HEK293 (cell line): ENCODE data around the gene ZNF606.

Experiments used
- CTCF ChIA-PET: fragments of 350-600 bp; formaldehyde crosslinking; extraction: SDS; loops from one replicate; lab custom pipeline; 2021; ENCODE audit warnings: antibody characterized with exemption; lab: Yijun Ruan, JAX
- POLR2A ChIA-PET: fragments of 300-600 bp; formaldehyde crosslinking; extraction: SDS; loops from one replicate; lab custom pipeline; 2020; ENCODE audit warnings: antibody characterized with exemption, inconsistent platforms; lab: Yijun Ruan, JAX
- H3K27ac ChIP-seq: fragments of 200-500 bp; sonication (Bioruptor generic); 2 replicates; pipeline ENCODE4 v1.5.1; 2014; ENCODE audit warnings: low read depth, low read length, control low read depth, inconsistent platforms; ENCODE audit errors: extremely low read depth
- H3K36me3 ChIP-seq, 2 experiments: fragments of 200-500 bp in 1 of 2; sonication (Bioruptor generic) in 1 of 2; 1 replicate in 1 of 2; 2 replicates in 1 of 2; pipeline ENCODE4 v1.5.1; 2014 to 2017; ENCODE audit warnings: inconsistent platforms in 2 of 2, low read length in 2 of 2; ENCODE audit not compliant: control insufficient read depth in 2 of 2, insufficient read depth in 1 of 2
- H3K4me1 ChIP-seq: fragments of 200-500 bp; sonication (Bioruptor generic); 2 replicates; pipeline ENCODE4 v1.5.1; 2014; ENCODE audit warnings: mild to moderate bottlenecking, low read length, inconsistent platforms; ENCODE audit not compliant: control insufficient read depth, insufficient read depth
- H3K4me3 ChIP-seq: 2 replicates; pipeline ENCODE4 v1.5.1; 2011; ENCODE audit warnings: low read depth, mild to moderate bottlenecking, control low read depth, low read length, moderate library complexity
- H3K9me3 ChIP-seq: fragments of 200-500 bp; sonication (Bioruptor generic); 2 replicates; pipeline ENCODE4 v1.5.1; 2014; ENCODE audit warnings: low read depth, low read length, inconsistent platforms; ENCODE audit not compliant: control insufficient read depth, insufficient read depth
- GLI4 ChIP-seq: fragments of 450-650 bp; formaldehyde crosslinking; IDR thresholded peaks from 2 replicates; pipeline ENCODE4 v1.5.1; 2016; ENCODE audit warnings: missing biosample characterization, missing genetic modification characterization
- KLF10 ChIP-seq: fragments of 450-650 bp; IDR thresholded peaks from 2 replicates; pipeline ENCODE4 v1.5.1; 2018; ENCODE audit warnings: missing biosample characterization, mild to moderate bottlenecking, missing genetic modification characterization
- MYNN ChIP-seq: fragments of 450-650 bp; formaldehyde crosslinking; IDR thresholded peaks from 2 replicates; pipeline ENCODE4 v1.5.1; 2016; ENCODE audit warnings: missing biosample characterization, missing genetic modification characterization, borderline replicate concordance
- YY1 ChIP-seq: fragments of 450-650 bp; formaldehyde crosslinking; IDR thresholded peaks from 2 replicates; pipeline ENCODE4 v1.5.1; 2018; ENCODE audit warnings: missing biosample characterization, missing genetic modification characterization
- ZNF112 ChIP-seq: fragments of 450-650 bp; formaldehyde crosslinking; IDR thresholded peaks from 2 replicates; pipeline ENCODE4 v1.5.0; 2017; ENCODE audit warnings: missing biosample characterization, missing genetic modification characterization
- ZNF221 ChIP-seq: fragments of 450-650 bp; formaldehyde crosslinking; IDR thresholded peaks from 2 replicates; pipeline ENCODE4 v1.5.1; 2017; ENCODE audit warnings: missing biosample characterization, missing genetic modification characterization, borderline replicate concordance
- ZNF24 ChIP-seq: fragments of 450-650 bp; formaldehyde crosslinking; IDR thresholded peaks from 2 replicates; pipeline ENCODE4 v1.5.1; 2016; ENCODE audit warnings: missing biosample characterization, missing genetic modification characterization
- ZNF426 ChIP-seq: fragments of 450-650 bp; formaldehyde crosslinking; IDR thresholded peaks from 2 replicates; pipeline ENCODE4 v1.5.1; 2017; ENCODE audit warnings: missing biosample characterization, missing genetic modification characterization, mild to moderate bottlenecking, inconsistent platforms, moderate library complexity
- ZNF433 ChIP-seq: fragments of 450-650 bp; formaldehyde crosslinking; IDR thresholded peaks from 2 replicates; pipeline ENCODE4 v1.5.1; 2016; ENCODE audit warnings: missing biosample characterization, missing genetic modification characterization, low read depth
- ZNF510 ChIP-seq: fragments of 450-650 bp; formaldehyde crosslinking; IDR thresholded peaks from 2 replicates; pipeline ENCODE4 v1.5.1; 2018; ENCODE audit warnings: mild to moderate bottlenecking, missing genetic modification characterization, missing biosample characterization; ENCODE audit not compliant: insufficient replicate concordance
- ZNF548 ChIP-seq: fragments of 450-650 bp; formaldehyde crosslinking; IDR thresholded peaks from 2 replicates; pipeline ENCODE4 v1.5.1; 2016; ENCODE audit warnings: missing biosample characterization, missing genetic modification characterization
- TF ChIP-seq, protein P1 (sequence below): fragments of 450-650 bp; formaldehyde crosslinking; IDR thresholded peaks from 2 replicates; pipeline ENCODE4 v1.5.1; 2017; ENCODE audit warnings: missing biosample characterization, missing genetic modification characterization
- TF ChIP-seq, protein P2 (sequence below): fragments of 450-650 bp; formaldehyde crosslinking; IDR thresholded peaks from 2 replicates; pipeline ENCODE4 v1.5.1; 2016; ENCODE audit warnings: missing biosample characterization, missing genetic modification characterization
- TF ChIP-seq, protein P3 (sequence below): fragments of 450-650 bp; formaldehyde crosslinking; IDR thresholded peaks from 2 replicates; pipeline ENCODE4 v1.5.1; 2016; ENCODE audit warnings: missing biosample characterization, missing genetic modification characterization
- TF ChIP-seq, protein P4 (sequence below): fragments of 450-650 bp; formaldehyde crosslinking; conservative IDR thresholded peaks from 2 replicates; pipeline ENCODE4 v1.5.1; 2016; ENCODE audit warnings: low read depth, missing biosample characterization, missing genetic modification characterization
- TF ChIP-seq, protein P5 (sequence below): fragments of 450-650 bp; formaldehyde crosslinking; IDR thresholded peaks from 2 replicates; pipeline ENCODE4 v1.5.1; 2016; ENCODE audit warnings: missing biosample characterization, missing genetic modification characterization

ZNF606 gene

DNA sequence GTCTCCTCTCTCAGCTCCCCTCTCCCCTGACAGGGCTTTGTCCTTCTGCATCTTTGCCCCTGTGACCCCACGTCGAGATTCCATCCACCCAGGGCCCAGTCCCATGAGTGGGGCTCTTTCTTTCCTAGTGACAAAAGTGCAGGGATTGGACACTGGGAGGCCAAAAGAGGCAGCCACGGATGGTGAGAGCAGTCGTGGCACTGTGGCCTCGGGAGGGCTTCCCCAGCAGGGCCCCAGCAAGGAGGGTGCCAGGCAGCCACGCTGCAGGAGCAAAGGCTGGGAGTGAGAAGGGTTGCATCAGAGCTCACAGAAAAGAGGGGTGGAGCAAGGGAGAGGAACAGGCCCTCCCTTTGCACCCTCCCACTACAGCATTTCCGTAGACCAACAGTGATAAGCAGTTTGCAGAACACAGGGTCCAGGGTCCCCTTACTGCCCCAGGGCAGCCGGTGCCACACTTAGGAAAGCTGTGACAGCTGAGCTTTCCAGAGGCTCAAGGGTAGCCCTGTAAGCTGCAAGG, 36.1 kb upstream of the ZNF606 start:
- Histone ChIP-seq H3K4me1 (no peaks in the 10 kb centered on the region), H3K36me3 (no peaks in the 10 kb centered on the region), H3K9me3 (no peaks in the 10 kb centered on the region), H3K27ac (no peak overlapping the region), H3K4me3 (no peak overlapping the region)
- CTCF ChIA-PET = no interaction called here
- TF ChIP-seq, protein P1, sequence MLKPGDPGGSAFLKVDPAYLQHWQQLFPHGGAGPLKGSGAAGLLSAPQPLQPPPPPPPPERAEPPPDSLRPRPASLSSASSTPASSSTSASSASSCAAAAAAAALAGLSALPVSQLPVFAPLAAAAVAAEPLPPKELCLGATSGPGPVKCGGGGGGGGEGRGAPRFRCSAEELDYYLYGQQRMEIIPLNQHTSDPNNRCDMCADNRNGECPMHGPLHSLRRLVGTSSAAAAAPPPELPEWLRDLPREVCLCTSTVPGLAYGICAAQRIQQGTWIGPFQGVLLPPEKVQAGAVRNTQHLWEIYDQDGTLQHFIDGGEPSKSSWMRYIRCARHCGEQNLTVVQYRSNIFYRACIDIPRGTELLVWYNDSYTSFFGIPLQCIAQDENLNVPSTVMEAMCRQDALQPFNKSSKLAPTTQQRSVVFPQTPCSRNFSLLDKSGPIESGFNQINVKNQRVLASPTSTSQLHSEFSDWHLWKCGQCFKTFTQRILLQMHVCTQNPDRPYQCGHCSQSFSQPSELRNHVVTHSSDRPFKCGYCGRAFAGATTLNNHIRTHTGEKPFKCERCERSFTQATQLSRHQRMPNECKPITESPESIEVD (tag by site-specific recombination) = no peak
- TF ChIP-seq ZNF510 (tag by site-specific recombination) (no peak), YY1 (tag by site-specific recombination) (no peak), ZNF548 (no peak), ZNF112 (tag by site-specific recombination) (no peak), GLI4 (tag by site-specific recombination) (no peak)
- TF ChIP-seq, protein P2, sequence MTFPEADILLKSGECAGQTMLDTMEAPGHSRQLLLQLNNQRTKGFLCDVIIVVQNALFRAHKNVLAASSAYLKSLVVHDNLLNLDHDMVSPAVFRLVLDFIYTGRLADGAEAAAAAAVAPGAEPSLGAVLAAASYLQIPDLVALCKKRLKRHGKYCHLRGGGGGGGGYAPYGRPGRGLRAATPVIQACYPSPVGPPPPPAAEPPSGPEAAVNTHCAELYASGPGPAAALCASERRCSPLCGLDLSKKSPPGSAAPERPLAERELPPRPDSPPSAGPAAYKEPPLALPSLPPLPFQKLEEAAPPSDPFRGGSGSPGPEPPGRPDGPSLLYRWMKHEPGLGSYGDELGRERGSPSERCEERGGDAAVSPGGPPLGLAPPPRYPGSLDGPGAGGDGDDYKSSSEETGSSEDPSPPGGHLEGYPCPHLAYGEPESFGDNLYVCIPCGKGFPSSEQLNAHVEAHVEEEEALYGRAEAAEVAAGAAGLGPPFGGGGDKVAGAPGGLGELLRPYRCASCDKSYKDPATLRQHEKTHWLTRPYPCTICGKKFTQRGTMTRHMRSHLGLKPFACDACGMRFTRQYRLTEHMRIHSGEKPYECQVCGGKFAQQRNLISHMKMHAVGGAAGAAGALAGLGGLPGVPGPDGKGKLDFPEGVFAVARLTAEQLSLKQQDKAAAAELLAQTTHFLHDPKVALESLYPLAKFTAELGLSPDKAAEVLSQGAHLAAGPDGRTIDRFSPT = no peak
- POLR2A ChIA-PET = no interaction called here

GRCh38 chr19:58037927-58038687, 35.5 kb upstream of the ZNF606 start:
- H3K27ac ChIP-seq = no peak overlapping the region
- H3K4me3 ChIP-seq = no peak overlapping the region
- no peaks in the 10 kb centered on the region for H3K9me3 ChIP-seq
- H3K4me1 ChIP-seq = no peaks in the 10 kb centered on the region
- no peaks in the 10 kb centered on the region for H3K36me3 ChIP-seq
- CTCF ChIA-PET = no interaction called here
- POLR2A ChIA-PET = no interaction called here
- TF ChIP-seq ZNF433 (tag by site-specific recombination) (no peak), ZNF24 (tag by site-specific recombination) (no peak), MYNN (tag by site-specific recombination) (no peak), KLF10 (tag by site-specific recombination) (no peak), ZNF426 (tag by site-specific recombination) (no peak), ZNF221 (tag by site-specific recombination) (no peak)
- TF ChIP-seq, protein P3, sequence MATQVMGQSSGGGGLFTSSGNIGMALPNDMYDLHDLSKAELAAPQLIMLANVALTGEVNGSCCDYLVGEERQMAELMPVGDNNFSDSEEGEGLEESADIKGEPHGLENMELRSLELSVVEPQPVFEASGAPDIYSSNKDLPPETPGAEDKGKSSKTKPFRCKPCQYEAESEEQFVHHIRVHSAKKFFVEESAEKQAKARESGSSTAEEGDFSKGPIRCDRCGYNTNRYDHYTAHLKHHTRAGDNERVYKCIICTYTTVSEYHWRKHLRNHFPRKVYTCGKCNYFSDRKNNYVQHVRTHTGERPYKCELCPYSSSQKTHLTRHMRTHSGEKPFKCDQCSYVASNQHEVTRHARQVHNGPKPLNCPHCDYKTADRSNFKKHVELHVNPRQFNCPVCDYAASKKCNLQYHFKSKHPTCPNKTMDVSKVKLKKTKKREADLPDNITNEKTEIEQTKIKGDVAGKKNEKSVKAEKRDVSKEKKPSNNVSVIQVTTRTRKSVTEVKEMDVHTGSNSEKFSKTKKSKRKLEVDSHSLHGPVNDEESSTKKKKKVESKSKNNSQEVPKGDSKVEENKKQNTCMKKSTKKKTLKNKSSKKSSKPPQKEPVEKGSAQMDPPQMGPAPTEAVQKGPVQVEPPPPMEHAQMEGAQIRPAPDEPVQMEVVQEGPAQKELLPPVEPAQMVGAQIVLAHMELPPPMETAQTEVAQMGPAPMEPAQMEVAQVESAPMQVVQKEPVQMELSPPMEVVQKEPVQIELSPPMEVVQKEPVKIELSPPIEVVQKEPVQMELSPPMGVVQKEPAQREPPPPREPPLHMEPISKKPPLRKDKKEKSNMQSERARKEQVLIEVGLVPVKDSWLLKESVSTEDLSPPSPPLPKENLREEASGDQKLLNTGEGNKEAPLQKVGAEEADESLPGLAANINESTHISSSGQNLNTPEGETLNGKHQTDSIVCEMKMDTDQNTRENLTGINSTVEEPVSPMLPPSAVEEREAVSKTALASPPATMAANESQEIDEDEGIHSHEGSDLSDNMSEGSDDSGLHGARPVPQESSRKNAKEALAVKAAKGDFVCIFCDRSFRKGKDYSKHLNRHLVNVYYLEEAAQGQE (tag by site-specific recombination) = no peak
- TF ChIP-seq, protein P2 = no peak
- TF ChIP-seq, protein P4, sequence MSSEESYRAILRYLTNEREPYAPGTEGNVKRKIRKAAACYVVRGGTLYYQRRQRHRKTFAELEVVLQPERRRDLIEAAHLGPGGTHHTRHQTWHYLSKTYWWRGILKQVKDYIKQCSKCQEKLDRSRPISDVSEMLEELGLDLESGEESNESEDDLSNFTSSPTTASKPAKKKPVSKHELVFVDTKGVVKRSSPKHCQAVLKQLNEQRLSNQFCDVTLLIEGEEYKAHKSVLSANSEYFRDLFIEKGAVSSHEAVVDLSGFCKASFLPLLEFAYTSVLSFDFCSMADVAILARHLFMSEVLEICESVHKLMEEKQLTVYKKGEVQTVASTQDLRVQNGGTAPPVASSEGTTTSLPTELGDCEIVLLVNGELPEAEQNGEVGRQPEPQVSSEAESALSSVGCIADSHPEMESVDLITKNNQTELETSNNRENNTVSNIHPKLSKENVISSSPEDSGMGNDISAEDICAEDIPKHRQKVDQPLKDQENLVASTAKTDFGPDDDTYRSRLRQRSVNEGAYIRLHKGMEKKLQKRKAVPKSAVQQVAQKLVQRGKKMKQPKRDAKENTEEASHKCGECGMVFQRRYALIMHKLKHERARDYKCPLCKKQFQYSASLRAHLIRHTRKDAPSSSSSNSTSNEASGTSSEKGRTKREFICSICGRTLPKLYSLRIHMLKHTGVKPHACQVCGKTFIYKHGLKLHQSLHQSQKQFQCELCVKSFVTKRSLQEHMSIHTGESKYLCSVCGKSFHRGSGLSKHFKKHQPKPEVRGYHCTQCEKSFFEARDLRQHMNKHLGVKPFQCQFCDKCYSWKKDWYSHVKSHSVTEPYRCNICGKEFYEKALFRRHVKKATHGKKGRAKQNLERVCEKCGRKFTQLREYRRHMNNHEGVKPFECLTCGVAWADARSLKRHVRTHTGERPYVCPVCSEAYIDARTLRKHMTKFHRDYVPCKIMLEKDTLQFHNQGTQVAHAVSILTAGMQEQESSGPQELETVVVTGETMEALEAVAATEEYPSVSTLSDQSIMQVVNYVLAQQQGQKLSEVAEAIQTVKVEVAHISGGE (tag by site-specific recombination) = no peak
- TF ChIP-seq, protein P5, sequence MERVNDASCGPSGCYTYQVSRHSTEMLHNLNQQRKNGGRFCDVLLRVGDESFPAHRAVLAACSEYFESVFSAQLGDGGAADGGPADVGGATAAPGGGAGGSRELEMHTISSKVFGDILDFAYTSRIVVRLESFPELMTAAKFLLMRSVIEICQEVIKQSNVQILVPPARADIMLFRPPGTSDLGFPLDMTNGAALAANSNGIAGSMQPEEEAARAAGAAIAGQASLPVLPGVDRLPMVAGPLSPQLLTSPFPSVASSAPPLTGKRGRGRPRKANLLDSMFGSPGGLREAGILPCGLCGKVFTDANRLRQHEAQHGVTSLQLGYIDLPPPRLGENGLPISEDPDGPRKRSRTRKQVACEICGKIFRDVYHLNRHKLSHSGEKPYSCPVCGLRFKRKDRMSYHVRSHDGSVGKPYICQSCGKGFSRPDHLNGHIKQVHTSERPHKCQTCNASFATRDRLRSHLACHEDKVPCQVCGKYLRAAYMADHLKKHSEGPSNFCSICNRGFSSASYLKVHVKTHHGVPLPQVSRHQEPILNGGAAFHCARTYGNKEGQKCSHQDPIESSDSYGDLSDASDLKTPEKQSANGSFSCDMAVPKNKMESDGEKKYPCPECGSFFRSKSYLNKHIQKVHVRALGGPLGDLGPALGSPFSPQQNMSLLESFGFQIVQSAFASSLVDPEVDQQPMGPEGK (tag by site-specific recombination) = no peak
